Activated CD8-positive, alpha-beta T cell treated with anti-CD3 and anti-CD28 coated beads for 36 hours (primary cell): ENCODE measurements around the gene EPHA8. TPM values are rescaled to one million over a fixed set of nuclear protein-coding genes. Genes with fewer than 3 reads are reported as not detected.

ENCODE experiments used
- ATAC-seq: fragments of 200-7000 bp; cut with Tn5 transposase; one replicate; pipeline ENCODE4 v1.10.0; 2021; ENCODE audit warnings: mild to moderate bottlenecking, moderate library complexity
- CTCF ChIA-PET: fragments of 350-600 bp; sonication (Branson Sonifier 250); formaldehyde crosslinking; loops from one replicate; lab custom pipeline; 2021; ENCODE audit warnings: antibody characterized with exemption; lab: Charles Lee
- POLR2A ChIA-PET: fragments of 350-600 bp; sonication (Branson Sonifier 250); formaldehyde crosslinking; loops from one replicate; lab custom pipeline; 2021; ENCODE audit warnings: antibody characterized with exemption; lab: Charles Lee
- DNase-seq: peaks from one replicate; pipeline ENCODE4 v3.0.0-alpha.2; 2020
- H3K27ac Mint-ChIP-seq: one replicate; pipeline ENCODE4 v1.8.0; 2021; ENCODE audit warnings: mild to moderate bottlenecking, mixed read lengths
- H3K27me3 Mint-ChIP-seq: one replicate; pipeline ENCODE4 v1.8.0; 2021; ENCODE audit warnings: mixed read lengths
- H3K36me3 Mint-ChIP-seq: one replicate; pipeline ENCODE4 v1.8.0; 2021; ENCODE audit warnings: low read depth, mixed read lengths
- H3K4me1 Mint-ChIP-seq: one replicate; pipeline ENCODE4 v1.8.0; 2021; ENCODE audit warnings: low read depth, mixed read lengths
- H3K4me3 Mint-ChIP-seq: one replicate; pipeline ENCODE4 v1.8.0; 2021; ENCODE audit warnings: mild to moderate bottlenecking, moderate library complexity, mixed read lengths
- H3K9me3 Mint-ChIP-seq: one replicate; pipeline ENCODE4 v1.8.0; 2021; ENCODE audit warnings: mixed read lengths
- CTCF ChIP-seq: fragments of 200-600 bp; IDR thresholded peaks from one replicate; pipeline ENCODE4 v1.8.0; 2022; ENCODE audit warnings: antibody characterized with exemption, mild to moderate bottlenecking
- intact Hi-C: fragments of 100-400 bp; cut with micrococcal nuclease; formaldehyde crosslinking; loops from one replicate; pipeline ENCODE4 v1.10.0; 2022
- total RNA-seq, 2 experiments: library from RNA; stranded (reverse); gene quantifications; one replicate each; pipeline ENCODE4 v1.2.3, GENCODE V29; 2021

EPHA8 gene
- total RNA-seq, 2 experiments from 2014 or later, result not detected

DNA sequence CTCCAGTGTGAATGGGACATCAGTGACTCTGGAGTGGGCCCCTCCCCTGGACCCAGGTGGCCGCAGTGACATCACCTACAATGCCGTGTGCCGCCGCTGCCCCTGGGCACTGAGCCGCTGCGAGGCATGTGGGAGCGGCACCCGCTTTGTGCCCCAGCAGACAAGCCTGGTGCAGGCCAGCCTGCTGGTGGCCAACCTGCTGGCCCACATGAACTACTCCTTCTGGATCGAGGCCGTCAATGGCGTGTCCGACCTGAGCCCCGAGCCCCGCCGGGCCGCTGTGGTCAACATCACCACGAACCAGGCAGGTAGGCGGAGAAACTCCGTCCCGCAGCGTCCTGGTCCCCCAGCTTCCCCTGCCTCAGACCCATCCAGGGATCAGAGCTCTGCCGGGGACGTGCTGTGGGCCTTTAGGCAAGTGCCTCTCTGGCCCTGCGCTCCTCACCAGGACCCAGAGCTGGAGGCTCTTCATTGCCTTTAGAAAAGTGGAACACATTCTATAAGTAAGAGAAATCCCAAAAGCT is 25.7 kb downstream of the EPHA8 start:
- Mint-ChIP-seq H3K4me3 (no peak overlapping the region), H3K27ac (no peak overlapping the region), H3K27me3 (peaks cover 7% of the 10 kb centered on the region), H3K36me3 (no peaks in the 10 kb centered on the region), H3K4me1 (no peaks in the 10 kb centered on the region), H3K9me3 (no peaks in the 10 kb centered on the region)
- POLR2A ChIA-PET, result no interaction called here
- DNase-seq (no peak), ATAC-seq (no peak)
- TF ChIP-seq CTCF, result no peak
- CTCF ChIA-PET, result no interaction called here
- intact Hi-C loops, result no loop called here

DNA sequence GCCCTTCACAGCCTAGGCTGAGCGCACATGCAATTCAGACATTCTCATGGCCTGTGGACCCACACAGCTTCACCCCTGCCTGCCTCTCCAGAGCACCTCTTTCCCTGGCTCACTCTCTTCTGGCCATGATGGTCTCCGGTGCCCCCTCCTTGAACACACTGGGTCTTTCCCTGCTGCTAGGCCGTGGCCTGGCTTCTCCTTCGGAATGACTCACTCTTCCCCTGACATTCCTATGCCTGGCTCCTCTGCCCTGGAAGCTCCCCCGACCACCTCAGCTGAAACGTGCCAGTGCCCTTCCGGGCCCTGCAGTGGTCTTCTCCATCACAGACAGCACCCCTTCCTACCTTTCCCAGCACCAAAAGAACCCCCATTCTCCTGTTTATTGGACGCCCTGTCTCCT is 28.3 kb downstream of the EPHA8 start:
- POLR2A ChIA-PET, result no interaction called here
- Mint-ChIP-seq H3K27me3 (peaks cover 5% of the 10 kb centered on the region), H3K27ac (no peak overlapping the region), H3K4me1 (no peaks in the 10 kb centered on the region), H3K36me3 (no peaks in the 10 kb centered on the region), H3K4me3 (no peak overlapping the region), H3K9me3 (no peaks in the 10 kb centered on the region)
- intact Hi-C loops, result no loop called here
- CTCF ChIA-PET, result no interaction called here
- DNase-seq, result no peak
- no peak for TF ChIP-seq CTCF
- ATAC-seq, result no peak

GRCh38 chr1:22592051-22592450 is 28.8 kb downstream of the EPHA8 start:
- ChIA-PET CTCF (no interaction called here), POLR2A (no interaction called here)
- Mint-ChIP-seq H3K27me3 (peaks cover 5% of the 10 kb centered on the region), H3K9me3 (no peaks in the 10 kb centered on the region), H3K36me3 (no peaks in the 10 kb centered on the region), H3K4me3 (no peak overlapping the region), H3K27ac (no peak overlapping the region), H3K4me1 (no peaks in the 10 kb centered on the region)
- intact Hi-C loops, result no loop called here
- no peak for TF ChIP-seq CTCF
- ATAC-seq (no peak), DNase-seq (no peak)

DNA sequence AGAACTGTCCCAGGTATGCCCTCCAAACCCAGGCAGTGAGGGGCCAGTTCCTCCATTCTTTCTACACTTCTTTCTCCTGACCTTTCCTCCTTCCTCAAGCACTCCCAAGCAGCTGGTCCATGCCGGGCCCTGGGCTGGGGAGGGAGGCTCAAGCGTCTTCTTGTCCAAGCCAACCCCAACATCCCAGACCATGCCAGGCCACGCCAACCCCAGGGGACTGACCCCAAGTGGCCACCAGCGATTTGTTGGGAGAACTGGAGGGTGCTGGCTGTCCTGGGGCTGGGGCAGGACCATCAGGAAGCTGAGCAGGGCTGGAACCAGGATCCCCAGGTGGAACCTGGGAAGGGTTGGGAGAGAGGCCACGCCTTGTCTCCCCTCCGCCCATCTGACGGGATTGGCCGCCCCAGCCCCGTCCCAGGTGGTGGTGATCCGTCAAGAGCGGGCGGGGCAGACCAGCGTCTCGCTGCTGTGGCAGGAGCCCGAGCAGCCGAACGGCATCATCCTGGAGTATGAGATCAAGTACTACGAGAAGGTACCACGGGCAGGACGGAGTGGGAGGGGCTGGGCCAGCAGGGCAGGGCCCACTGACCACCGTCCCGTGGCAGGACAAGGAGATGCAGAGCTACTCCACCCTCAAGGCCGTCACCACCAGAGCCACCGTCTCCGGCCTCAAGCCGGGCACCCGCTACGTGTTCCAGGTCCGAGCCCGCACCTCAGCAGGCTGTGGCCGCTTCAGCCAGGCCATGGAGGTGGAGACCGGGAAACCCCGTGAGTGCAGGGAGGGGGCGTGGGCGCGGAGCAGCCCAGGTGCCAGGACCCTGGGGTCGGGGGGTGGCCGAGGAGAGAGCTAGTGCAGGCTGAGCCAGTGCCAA is 29.9 kb downstream of the EPHA8 start:
- no peaks in the 10 kb centered on the region for H3K9me3 Mint-ChIP-seq
- CTCF ChIA-PET, result no interaction called here
- intact Hi-C loops, result no loop called here
- H3K4me3 Mint-ChIP-seq, result no peak overlapping the region
- POLR2A ChIA-PET, result no interaction called here
- DNase-seq, result no peak
- H3K27me3 Mint-ChIP-seq, result peaks cover 7% of the 10 kb centered on the region
- no peaks in the 10 kb centered on the region for H3K4me1 Mint-ChIP-seq
- no peaks in the 10 kb centered on the region for H3K36me3 Mint-ChIP-seq
- no peak for TF ChIP-seq CTCF
- no peak overlapping the region for H3K27ac Mint-ChIP-seq
- no peak for ATAC-seq

DNA sequence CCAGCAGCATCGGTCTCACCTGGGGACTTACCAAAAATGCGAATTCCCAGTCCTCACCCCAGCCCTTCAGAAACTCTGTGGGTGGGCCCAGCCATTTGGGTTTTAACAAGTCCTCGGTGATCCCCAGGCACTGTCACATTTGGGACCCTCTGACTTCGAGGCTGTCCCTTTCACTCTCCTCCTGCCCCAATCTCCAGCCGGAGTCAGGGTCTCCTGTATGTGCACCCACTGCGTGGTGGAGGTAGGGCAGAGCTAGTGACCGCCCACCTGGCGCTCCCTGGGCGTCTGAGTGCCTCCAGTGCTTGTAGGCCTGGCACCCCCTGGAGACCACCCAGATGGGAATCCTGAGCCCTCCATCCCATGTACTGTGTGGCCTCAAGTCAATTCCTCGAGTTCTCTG is 31.1 kb downstream of the EPHA8 start:
- H3K4me3 Mint-ChIP-seq, result no peak overlapping the region
- no peak for ATAC-seq
- CTCF ChIA-PET, result no interaction called here
- no peak for TF ChIP-seq CTCF
- peaks cover 10% of the 10 kb centered on the region for H3K27me3 Mint-ChIP-seq
- no peak overlapping the region for H3K27ac Mint-ChIP-seq
- no peaks in the 10 kb centered on the region for H3K4me1 Mint-ChIP-seq
- no peak for DNase-seq
- H3K9me3 Mint-ChIP-seq, result no peaks in the 10 kb centered on the region
- POLR2A ChIA-PET, result no interaction called here
- intact Hi-C loops, result no loop called here
- no peaks in the 10 kb centered on the region for H3K36me3 Mint-ChIP-seq
